Ascending aorta (tissue), 2 donors: ENCODE measurements around the gene SFTA2. TPM values are rescaled to one million over a fixed set of nuclear protein-coding genes. Genes with fewer than 3 reads are reported as not detected.

ENCODE experiments used
- DNase-seq, 2 donors: peaks; one replicate each; pipeline ENCODE4 v3.0.0-alpha.2; 2019; ENCODE audit warnings: low spot score in 2 of 2
- H3K27ac ChIP-seq, 2 donors: fragments of 200-600 bp; sonication (generic); one replicate each; pipeline ENCODE4 v1.5.1; 2016 to 2017; ENCODE audit warnings: mild to moderate bottlenecking in 1 of 2
- H3K27me3 ChIP-seq: fragments of 200-600 bp; sonication (generic); one replicate; pipeline ENCODE4 v1.5.1; 2017
- H3K36me3 ChIP-seq, 2 donors: fragments of 200-600 bp; sonication (generic); one replicate each; pipeline ENCODE4 v1.5.1; 2016
- H3K4me1 ChIP-seq, 2 donors: fragments of 200-600 bp; sonication (generic); one replicate each; pipeline ENCODE4 v1.5.1; 2016 to 2017; ENCODE audit warnings: mild to moderate bottlenecking in 1 of 2
- H3K4me3 ChIP-seq, 2 donors: fragments of 200-600 bp; sonication (generic); one replicate each; pipeline ENCODE4 v1.5.1; 2016 to 2017; ENCODE audit warnings: mild to moderate bottlenecking in 1 of 2
- H3K9me3 ChIP-seq, 2 donors: fragments of 200-600 bp; sonication (generic); one replicate each; pipeline ENCODE4 v1.5.1; 2016
- intact Hi-C: fragments of 100-400 bp; cut with DNase I; formaldehyde crosslinking; loops from one replicate; pipeline ENCODE4 v1.15.1; 2023
- total RNA-seq: library from RNA; depleted of rRNA; stranded (reverse); fragments of >200 nt; gene quantifications from one replicate; pipeline ENCODE4 v1.1.0, GENCODE V29; 2016
- TF ChIP-seq, protein P1 (sequence below), 3 experiments: fragments of 200-600 bp in 2 of 3; fragments of 450-650 bp in 1 of 3; sonication (generic) in 2 of 3; IDR thresholded peaks; one replicate each; pipeline ENCODE4 v1.5.1; 2016 to 2019; ENCODE audit warnings: antibody characterized with exemption in 3 of 3, mild to moderate bottlenecking in 1 of 3, moderate library complexity in 1 of 3

The SFTA2 gene
- total RNA-seq = not detected

DNA sequence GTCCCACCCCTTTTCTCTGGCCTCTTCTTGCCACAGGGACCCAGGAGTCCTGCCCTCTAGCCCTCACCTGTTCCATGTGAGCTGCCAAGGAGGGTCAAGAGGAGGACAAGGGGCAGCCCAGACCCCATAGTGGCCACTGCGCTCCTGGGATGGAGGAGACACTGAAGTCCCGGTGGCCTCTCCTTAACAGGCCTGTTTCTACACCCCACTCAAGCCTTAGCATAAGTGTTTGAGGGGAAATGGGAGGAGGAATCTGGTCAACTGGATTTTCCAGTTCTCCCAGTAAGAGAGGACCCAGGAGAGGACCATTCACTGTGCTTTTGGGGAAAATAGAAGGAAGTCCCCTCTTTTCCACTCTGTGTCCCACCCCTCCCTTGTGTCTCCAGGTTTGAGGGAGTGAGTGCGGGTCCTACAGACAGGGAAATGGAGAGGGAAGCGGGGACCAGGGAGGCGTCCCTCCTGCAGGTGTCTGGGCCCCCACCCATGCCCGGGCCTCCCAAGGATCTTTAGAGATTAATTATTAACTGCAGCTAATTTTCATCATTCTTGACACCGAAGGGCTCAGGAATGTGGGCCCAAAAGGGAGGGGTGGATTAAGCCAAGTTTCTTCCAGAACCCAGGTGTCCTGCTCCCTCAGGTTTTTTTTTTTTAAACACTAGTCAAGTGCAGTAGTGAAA is at the start of gene SFTA2:
SFTA2 (minus strand) TSS at position 202 of the 677 bp plus-strand sequence; CDS start at position 128, 74 bp downstream.
- no peaks in the 10 kb centered on the region for H3K27me3 ChIP-seq
- no peak for DNase-seq
- no peak within 1 kb of the TSS for H3K4me3 ChIP-seq
- H3K4me1 ChIP-seq = no peaks in the 10 kb centered on the region
- intact Hi-C loops = no loop called here
- peaks cover 0 to 4% of the 10 kb centered on the region in 2 donors for H3K36me3 ChIP-seq
- TF ChIP-seq, protein P1, sequence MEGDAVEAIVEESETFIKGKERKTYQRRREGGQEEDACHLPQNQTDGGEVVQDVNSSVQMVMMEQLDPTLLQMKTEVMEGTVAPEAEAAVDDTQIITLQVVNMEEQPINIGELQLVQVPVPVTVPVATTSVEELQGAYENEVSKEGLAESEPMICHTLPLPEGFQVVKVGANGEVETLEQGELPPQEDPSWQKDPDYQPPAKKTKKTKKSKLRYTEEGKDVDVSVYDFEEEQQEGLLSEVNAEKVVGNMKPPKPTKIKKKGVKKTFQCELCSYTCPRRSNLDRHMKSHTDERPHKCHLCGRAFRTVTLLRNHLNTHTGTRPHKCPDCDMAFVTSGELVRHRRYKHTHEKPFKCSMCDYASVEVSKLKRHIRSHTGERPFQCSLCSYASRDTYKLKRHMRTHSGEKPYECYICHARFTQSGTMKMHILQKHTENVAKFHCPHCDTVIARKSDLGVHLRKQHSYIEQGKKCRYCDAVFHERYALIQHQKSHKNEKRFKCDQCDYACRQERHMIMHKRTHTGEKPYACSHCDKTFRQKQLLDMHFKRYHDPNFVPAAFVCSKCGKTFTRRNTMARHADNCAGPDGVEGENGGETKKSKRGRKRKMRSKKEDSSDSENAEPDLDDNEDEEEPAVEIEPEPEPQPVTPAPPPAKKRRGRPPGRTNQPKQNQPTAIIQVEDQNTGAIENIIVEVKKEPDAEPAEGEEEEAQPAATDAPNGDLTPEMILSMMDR (IDR thresholded peaks at IDR 0.05) = no peak
- H3K27ac ChIP-seq = no peak within 1 kb of the TSS
- no peaks in the 10 kb centered on the region for H3K9me3 ChIP-seq

DNA sequence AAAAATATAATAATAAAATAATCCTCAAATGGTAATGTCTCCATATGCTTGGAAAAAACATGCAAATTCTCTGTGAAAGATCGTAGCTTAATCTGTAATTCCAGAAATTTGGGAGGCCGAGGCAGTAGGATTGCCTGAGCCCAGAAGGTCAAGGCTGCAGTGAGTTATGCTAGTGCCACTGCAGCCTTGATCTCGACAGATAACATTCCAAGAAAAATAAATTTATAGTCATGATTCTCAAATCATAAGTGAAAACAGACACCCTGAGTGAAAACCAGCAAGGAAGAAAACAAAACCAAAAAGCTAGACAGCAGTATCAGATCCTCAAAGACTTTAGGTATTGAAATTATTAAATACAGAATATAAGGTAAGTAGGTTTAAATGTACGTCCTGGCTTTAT is 47.7 kb upstream of the SFTA2 start:
- H3K27ac ChIP-seq = no peak overlapping the region
- no peak overlapping the region for H3K4me3 ChIP-seq
- no peak for DNase-seq
- no peaks in the 10 kb centered on the region for H3K9me3 ChIP-seq
- H3K27me3 ChIP-seq = no peaks in the 10 kb centered on the region
- H3K4me1 ChIP-seq = no peaks in the 10 kb centered on the region
- H3K36me3 ChIP-seq = no peaks in the 10 kb centered on the region
- TF ChIP-seq, protein P1 (IDR thresholded peaks at IDR 0.05) = no peak
- intact Hi-C loops = no loop called here

- TF ChIP-seq, protein P1 (IDR thresholded peaks at IDR 0.05) = no peak
- DNase-seq = no peak
- Histone ChIP-seq H3K36me3 (no peaks in the 10 kb centered on the region), H3K4me1 (no peaks in the 10 kb centered on the region), H3K27ac (no peak overlapping the region), H3K4me3 (no peak overlapping the region), H3K27me3 (no peaks in the 10 kb centered on the region), H3K9me3 (no peaks in the 10 kb centered on the region)
- intact Hi-C loops = no loop called here
Measured at GRCh38 chr6:30979141-30979540, 47.2 kb upstream of the SFTA2 start.

DNA sequence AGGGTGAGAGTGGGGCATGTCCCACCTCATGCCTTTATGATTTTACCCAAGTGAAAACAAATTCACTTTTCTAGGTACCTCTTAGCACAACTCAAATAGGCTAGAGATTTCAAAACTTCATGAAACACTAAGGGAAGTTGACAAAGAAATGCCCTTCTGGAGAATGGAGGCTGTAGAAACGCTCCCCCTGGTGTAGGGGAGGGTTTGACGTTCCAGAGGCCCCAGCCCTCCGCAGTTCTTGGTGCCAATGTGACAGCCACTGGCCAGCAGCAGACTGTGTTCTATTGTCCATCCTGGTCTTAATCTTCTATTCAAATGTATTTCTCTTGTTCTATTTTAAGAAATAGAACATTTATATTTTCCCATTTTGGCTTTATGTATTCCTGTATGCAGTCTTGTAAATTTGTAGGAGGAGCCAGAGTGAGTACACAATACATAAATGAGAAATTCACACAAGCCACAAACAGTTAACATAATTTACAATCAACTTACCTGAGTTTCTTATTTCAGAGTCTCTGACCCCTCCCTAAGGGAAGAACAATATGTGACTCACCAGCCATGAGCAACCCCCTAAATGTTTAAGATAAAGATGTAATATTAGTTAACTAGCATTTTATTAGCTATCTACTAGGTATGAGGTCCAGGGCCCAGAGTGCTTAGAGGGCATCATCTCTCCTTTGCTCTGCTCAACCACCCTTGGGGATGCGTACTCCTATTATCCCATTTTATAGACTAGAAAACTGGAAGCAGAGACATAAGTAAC is 42.7 kb upstream of the SFTA2 start:
- no peaks in the 10 kb centered on the region for H3K9me3 ChIP-seq
- no peaks in the 10 kb centered on the region for H3K27me3 ChIP-seq
- H3K4me1 ChIP-seq = no peaks in the 10 kb centered on the region
- no peaks in the 10 kb centered on the region for H3K36me3 ChIP-seq
- no peak for DNase-seq
- TF ChIP-seq, protein P1 (IDR thresholded peaks at IDR 0.05) = no peak
- H3K4me3 ChIP-seq = no peak overlapping the region
- intact Hi-C loops = loop anchor here (1.0 kb wide), 1 partner anchor 17 kb away; no protein-coding TSS in a partner anchor
- H3K27ac ChIP-seq = no peak overlapping the region

DNA sequence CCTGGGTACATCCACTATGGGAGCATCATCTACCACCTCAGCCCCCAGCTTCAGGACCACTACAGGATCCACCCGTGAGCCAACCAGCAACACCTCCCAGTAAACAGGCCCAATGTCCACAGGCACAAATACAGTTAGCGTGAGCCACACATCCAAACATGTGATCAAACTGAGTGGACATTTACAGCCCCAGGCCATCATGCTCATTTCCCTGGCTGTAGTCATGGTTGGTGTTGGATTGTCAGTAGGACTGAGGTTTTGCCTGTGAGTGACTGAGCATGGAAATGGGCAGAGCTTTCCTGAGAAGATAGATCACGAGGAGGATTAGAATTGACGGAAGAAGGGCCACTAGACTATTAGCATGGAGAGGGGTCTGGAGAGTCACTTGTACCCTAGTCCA is 40.8 kb upstream of the SFTA2 start:
- Histone ChIP-seq H3K27me3 (no peaks in the 10 kb centered on the region), H3K4me3 (no peak overlapping the region), H3K36me3 (no peaks in the 10 kb centered on the region), H3K4me1 (no peaks in the 10 kb centered on the region), H3K9me3 (no peaks in the 10 kb centered on the region), H3K27ac (no peak overlapping the region)
- DNase-seq = no peak
- intact Hi-C loops = no loop called here
- TF ChIP-seq, protein P1 (IDR thresholded peaks at IDR 0.05) = no peak
